IMR-90 (cell line): Measurements from ENCODE around the gene MCF2L2.

Source experiments
- CHD1 ChIP-seq: IDR thresholded peaks from 2 replicates; pipeline ENCODE4 v1.6.1; 2012; ENCODE audit warnings: low read depth, low read length, improper control_type of control experiment
- MAZ ChIP-seq: IDR thresholded peaks from 2 replicates; pipeline ENCODE4 v1.6.1; 2012; ENCODE audit warnings: low read depth, mild to moderate bottlenecking, low read length, improper control_type of control experiment, moderate library complexity, borderline replicate concordance
- NFE2L2 ChIP-seq: fragments of 150-350 bp; IDR thresholded peaks from 2 replicates; pipeline ENCODE4 v1.6.1; 2016; ENCODE audit warnings: low read depth, mild to moderate bottlenecking, low read length
- POLR2A ChIP-seq: IDR thresholded peaks from 2 replicates; pipeline ENCODE4 v1.6.1; 2012; ENCODE audit warnings: mild to moderate bottlenecking, low read depth, low read length
- TF ChIP-seq, protein P1 (sequence below): conservative IDR thresholded peaks from 2 replicates; pipeline ENCODE4 v1.5.1; 2012; ENCODE audit warnings: mild to moderate bottlenecking, low read depth, low read length, improper control_type of control experiment
- TF ChIP-seq, protein P2 (sequence below): fragments of 150-350 bp; IDR thresholded peaks from 2 replicates; pipeline ENCODE4 v1.6.1; 2017; ENCODE audit warnings: mild to moderate bottlenecking, antibody characterized with exemption, low read length, low read depth

DNA sequence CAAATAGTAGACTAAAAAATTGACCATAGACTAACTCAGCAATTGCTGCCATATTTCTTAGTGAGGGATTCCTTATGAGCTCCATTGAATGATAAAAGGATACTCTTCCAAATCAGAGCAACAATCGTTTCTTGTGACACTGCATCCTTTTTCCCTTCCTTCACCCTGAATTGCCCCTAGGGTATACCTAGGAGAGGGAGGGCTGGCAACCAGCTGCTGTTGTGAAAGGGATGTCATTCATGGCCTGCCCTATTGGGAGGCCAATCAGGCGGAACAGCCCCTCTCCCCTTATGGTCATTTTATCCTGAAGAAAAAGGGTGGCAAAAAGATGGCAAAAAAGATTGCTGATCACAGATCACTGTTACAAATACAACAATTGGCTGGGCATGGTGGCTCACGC, 149.0 kb downstream of the MCF2L2 start:
- TF ChIP-seq, protein P1, sequence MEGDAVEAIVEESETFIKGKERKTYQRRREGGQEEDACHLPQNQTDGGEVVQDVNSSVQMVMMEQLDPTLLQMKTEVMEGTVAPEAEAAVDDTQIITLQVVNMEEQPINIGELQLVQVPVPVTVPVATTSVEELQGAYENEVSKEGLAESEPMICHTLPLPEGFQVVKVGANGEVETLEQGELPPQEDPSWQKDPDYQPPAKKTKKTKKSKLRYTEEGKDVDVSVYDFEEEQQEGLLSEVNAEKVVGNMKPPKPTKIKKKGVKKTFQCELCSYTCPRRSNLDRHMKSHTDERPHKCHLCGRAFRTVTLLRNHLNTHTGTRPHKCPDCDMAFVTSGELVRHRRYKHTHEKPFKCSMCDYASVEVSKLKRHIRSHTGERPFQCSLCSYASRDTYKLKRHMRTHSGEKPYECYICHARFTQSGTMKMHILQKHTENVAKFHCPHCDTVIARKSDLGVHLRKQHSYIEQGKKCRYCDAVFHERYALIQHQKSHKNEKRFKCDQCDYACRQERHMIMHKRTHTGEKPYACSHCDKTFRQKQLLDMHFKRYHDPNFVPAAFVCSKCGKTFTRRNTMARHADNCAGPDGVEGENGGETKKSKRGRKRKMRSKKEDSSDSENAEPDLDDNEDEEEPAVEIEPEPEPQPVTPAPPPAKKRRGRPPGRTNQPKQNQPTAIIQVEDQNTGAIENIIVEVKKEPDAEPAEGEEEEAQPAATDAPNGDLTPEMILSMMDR, result no peak
- no peak for TF ChIP-seq NFE2L2
- no peak for TF ChIP-seq POLR2A
- TF ChIP-seq CHD1, result no peak
- no peak for TF ChIP-seq MAZ
- TF ChIP-seq, protein P2, sequence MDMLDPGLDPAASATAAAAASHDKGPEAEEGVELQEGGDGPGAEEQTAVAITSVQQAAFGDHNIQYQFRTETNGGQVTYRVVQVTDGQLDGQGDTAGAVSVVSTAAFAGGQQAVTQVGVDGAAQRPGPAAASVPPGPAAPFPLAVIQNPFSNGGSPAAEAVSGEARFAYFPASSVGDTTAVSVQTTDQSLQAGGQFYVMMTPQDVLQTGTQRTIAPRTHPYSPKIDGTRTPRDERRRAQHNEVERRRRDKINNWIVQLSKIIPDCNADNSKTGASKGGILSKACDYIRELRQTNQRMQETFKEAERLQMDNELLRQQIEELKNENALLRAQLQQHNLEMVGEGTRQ, result no peak
